DMS53 treated with DMSO at 0.1 percent for 48 hours (cell line): ENCODE measurements around the gene RNF2.

Experiments used
- DNase-seq: peaks from one replicate; lab custom pipeline; 2025; ENCODE audit not compliant: unreplicated experiment; lab: John Stamatoyannopoulos, UW

The RNF2 gene

GRCh38 chr1:185091480-185091879 lies 46.1 kb downstream of the RNF2 start:
- no peak for DNase-seq

- DNase-seq = no peak
Observed at GRCh38 chr1:185094761-185095160, 49.4 kb downstream of the RNF2 start.

- DNase-seq = no peak
Observed at GRCh38 chr1:185096531-185096930, 51.2 kb downstream of the RNF2 start.

GRCh38 chr1:185104083-185104482 lies 58.7 kb downstream of the RNF2 start:
- DNase-seq = no peak

GRCh38 chr1:185105121-185105520 lies 59.8 kb downstream of the RNF2 start:
- DNase-seq = no peak

GRCh38 chr1:185108321-185108720 lies 63.0 kb downstream of the RNF2 start:
- no peak for DNase-seq

- no peak for DNase-seq
Observed at GRCh38 chr1:185110145-185110544, 64.8 kb downstream of the RNF2 start.

DNA sequence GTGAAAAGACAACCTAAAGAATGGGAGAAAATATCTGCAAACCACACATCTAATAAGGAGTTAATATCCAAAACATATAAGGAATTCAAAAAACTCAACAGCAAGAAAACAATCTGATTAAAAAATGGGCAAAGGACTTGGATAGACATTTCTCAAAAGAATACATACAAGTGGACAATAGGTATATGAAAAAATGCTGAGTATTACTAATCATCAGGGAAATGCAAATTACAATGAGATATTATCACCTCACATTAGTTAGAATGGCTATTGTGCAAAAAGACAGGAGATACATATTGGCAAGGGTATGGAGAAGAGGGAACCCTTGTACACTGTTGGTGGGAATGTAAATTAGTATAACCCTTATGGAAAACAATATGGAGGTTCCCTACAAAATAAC lies 66.5 kb downstream of the RNF2 start:
- DNase-seq = no peak

- DNase-seq = no peak
Observed at GRCh38 chr1:185112356-185112755, 67.0 kb downstream of the RNF2 start.

- DNase-seq = no peak
Observed at GRCh38 chr1:185129708-185130107, 84.3 kb downstream of the RNF2 start.

DNA sequence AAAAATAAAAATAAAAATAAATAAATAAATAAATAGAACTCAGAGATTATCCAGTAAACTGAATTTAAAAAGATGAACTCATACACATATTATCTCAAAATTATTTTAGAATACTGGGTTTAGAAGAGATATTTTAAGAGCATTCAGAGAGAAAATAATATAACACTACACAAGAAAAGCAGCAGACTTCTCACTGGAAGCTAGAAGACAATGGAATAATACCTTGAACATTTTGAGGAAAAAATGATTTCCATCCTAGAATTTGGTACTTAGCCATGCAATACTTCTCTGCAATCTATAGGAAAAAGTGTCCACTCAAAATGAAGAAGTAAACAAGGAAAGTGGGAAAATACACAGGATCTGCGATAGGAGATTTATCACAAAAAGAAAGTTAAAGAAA lies 87.2 kb downstream of the RNF2 start:
- DNase-seq = no peak

GRCh38 chr1:185137896-185138545 lies 92.7 kb downstream of the RNF2 start:
- no peak for DNase-seq

GRCh38 chr1:185139246-185139645 lies 93.9 kb downstream of the RNF2 start:
- DNase-seq = no peak

GRCh38 chr1:185144233-185144632 lies 98.9 kb downstream of the RNF2 start:
- DNase-seq = no peak

GRCh38 chr1:185151215-185151614 lies 105.9 kb downstream of the RNF2 start:
- DNase-seq = no peak
